Medulla oblongata (tissue), 1 donor: ENCODE measurements around the gene INTS6.
"Not testable (repeated sequence)": the region's sequence is repeated elsewhere in the genome, so short reads cannot be mapped to it uniquely, and the experiment has no call there.

ENCODE experiments used
- DNase-seq: peaks from one replicate; pipeline ENCODE4 v3.0.0-alpha.2; 2015; ENCODE audit errors: extremely low spot score

Gene INTS6

DNA sequence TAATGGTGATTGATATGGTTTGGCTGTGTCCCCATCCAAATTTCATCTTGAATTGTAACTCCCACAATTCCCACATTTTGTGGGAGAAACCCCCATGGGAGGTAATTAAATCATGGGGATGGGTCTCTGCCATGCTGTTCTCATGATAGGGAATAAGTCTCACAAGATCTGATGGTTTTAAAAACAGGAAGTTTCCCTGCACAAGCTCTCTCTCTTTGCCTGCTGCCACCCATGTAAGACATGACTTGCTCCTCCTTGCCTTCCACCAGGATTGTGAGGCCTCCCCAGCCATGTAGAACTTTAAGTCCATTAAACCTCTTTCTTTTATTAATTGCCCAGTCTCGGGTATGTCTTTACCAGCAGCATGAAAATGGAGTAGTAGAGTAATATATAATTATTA is 37.5 kb downstream of the INTS6 start:
- not testable (repeated sequence) for DNase-seq

DNA sequence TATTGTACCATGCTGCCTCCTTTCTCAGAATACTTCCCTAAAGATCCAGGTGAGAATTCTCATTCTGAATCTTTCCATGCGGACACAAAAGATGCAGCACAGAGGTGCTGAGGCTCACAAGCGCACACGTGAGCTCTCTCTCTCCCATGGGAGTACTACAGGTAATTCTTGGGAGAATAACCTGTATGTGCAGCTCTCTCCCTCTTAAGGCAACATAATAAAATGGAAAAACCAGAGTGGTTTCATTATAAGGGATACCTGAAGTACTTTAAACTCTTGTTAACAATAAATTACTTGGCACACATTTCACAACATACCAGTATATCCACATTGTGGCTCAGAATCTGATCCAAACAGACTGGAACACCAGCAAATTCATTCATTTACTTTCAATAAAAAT is 40.4 kb downstream of the INTS6 start:
- DNase-seq = no peak

DNA sequence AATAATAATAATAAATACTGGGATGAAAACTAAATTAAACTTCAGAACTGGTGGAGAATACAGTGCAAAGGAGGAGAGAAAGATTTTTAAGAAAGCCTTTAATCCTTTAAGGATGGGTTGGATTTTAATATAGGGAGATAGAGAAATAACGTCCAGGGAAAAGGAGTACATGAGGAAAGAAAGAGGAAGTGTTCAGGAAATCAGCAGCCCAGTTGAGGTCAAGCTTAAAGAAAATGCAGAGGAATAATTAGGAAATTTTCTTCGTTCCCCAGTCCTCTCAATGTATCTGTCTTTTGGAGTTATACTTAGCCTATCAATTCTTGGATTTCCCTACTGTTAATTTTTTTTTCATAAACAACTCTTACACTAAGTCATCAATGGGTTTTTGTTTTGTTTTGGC is 47.7 kb downstream of the INTS6 start:
- no peak for DNase-seq

DNA sequence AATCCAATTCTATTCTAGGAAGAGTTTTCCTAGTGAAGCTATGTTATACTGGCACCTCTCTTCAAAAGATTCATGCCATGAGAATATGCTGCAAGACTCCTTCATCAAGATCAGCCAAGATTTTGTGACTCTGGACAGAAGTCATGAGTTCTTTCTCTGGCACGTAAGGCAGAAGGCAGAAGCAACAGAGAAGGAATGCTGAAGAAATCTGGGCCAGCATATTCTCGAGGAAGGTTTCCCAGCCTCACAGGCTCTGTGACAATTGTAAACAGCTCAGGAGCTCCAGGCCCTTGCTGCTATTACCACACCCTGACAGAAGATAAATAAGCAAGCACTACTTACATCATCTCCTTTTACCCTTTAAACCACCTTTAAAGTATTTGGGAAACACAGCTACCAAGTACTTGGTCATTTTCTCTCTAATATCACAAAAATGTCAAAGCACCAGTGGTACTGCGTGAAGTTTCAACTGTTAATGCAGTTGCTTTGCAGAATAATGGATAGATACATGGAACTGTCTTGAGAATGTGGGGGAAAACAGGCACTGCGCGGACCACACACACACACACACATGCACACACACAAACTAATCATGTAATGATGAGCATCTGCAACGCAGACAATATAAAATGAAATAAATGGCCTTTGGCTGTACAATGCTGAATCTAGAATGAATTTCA is 55.4 kb downstream of the INTS6 start:
- DNase-seq = peak; percentile 64

DNA sequence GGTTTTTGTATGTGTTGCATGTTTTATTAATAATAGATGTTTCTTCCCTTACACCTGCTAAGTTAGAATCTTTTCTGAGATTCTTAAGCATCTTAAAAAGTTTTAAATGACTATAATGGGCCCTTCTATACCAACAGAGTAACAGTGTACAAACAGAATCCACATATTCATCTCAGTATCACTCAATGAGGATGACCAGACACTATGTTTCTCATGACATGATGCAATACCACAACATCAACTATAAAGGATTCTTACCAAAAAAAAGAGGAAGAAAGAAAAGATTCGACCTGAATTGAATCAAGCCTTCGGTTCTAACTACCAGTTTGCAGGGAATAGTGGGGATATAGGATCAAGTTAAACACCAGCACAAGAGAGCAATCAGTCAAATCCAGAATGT is 56.5 kb downstream of the INTS6 start:
- peak; percentile 28 for DNase-seq

DNA sequence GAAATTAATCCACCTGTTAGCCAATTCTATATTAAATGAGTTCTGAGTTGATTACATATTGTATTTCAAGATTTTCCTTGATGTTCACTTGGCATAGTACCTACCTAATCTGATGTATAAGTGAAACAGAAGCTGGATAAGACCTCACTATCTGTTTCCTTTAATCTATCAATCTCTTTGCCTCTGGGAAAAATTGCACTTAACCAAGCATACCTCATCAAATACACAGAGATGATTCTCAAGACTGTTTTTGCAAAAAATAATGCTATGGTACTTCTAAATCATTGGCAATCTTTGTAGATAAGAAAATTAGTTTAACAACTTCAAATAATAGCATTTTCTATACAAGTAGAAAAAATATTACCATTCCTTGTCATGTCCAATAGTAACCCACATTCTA is 58.1 kb downstream of the INTS6 start:
- no peak for DNase-seq

DNA sequence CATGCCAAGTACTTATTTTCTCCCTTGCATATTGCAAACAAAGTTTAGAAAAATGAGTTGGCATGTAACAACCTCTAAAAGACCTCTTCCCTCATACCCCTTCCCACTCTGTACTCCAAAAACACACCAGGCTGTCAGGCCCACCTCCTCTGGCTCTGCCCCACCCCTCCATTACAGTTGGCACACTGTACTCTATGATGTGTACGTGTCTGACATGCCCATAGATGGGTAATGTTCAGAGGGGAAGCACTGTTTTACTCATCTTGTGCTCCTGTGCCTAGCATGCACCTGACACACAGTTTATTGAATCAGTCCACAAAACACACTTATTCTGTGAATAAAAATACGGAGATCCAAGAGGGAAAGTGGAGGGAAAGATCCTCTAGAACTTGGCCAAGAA is 67.7 kb downstream of the INTS6 start:
- no peak for DNase-seq

DNA sequence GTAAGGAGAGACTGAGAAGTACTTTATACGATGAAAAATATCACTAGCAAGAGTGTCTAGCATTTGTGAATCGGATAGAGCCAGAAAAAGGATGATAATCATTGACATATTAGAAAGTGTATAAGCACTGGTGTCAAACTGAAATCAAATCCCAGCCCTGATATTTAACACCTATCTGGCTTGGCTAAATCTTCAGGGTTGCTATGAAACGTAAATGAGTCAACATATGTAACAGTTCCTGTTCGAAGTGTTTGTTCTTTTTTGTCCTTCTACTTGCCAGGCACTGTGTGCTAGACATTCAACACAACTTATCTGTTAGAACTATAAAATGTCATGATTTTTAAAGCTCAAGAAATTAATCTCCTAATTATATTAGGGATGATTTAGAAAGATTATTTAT is 72.6 kb downstream of the INTS6 start:
- DNase-seq = no peak

DNA sequence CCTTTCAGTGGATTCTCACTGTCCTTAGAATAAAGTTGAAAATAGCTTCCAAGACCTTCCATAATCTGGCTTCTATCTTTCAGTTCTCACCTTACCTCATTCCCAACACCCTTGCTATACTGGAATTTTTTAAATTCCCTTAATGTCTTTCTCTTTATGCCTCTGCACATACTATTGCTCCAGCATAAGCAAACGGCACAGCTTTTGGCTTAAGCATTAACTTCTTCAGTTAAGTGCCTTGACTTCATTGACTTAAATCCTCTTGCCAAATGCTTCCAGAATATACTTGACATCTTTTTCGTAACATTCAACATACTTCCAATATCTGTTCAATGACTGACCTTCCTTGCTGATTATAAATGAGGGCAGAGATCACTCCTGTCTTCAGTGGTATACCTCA is 79.4 kb downstream of the INTS6 start:
- DNase-seq = no peak

DNA sequence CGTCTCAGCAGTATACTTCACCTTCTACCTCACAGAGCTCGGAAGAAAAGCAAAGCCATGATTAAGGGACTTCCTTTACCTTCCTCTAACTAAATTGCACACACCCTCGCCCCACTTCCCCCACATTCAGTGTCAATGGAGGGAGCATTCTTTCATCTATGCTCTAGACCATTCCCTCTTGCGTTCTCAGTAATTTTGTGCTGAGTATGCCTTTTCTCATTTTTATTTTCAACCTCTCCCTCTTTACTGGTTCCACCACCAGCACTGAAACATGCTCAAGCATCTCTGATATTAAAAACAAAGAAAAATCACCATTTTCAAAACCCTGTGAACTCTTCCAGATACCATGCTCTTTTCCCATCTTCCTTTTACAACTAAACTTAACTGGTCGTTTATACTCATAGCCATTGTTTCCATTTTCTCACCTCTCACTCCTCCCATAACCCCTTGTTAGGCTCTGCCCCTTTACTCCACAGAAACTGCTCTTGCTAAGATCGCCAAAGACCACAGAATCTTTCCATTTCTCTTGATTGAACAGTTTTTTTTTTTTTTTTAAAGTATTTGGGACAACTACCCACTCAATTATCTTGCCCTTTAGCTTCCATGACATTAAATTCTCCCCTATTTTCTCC is 81.0 kb downstream of the INTS6 start:
- no peak for DNase-seq

DNA sequence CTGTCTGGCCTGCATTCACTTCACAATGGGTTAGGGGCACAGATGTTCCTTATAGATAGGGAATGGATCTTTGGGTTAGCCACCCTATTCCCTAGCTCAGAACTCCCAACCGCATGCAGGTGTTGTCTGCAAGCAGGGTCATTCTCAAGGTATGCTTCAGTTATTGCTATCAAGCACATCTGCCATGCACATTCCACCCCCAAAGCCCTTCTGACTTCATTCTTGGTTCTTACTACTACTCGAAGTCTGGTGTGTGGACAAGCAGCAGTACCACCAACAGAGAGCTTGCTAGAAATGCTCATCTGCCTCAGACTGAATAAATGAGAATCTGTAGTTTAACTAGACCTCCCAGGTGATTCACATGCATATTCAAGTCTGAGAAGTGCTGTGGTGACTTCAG is 82.0 kb downstream of the INTS6 start:
- DNase-seq = no peak

DNA sequence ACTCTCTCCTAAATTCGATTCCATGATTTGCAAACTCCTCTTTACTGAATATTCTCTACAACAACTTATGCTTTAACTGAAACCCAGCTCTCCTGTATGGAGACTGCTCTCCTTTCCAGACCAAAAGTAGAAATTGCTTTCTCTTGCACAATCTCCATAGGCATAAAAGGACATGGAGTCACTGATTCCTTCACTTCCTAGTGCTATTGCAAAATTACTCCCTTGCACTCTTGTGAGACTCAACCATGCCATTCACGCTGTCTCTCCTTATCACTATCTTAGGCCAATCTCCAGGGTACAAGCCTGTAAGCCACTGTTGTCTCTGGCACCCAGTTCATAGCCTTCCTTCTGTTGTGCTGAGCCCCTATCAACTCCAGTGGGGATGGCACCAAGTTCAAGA is 82.7 kb downstream of the INTS6 start:
- no peak for DNase-seq

DNA sequence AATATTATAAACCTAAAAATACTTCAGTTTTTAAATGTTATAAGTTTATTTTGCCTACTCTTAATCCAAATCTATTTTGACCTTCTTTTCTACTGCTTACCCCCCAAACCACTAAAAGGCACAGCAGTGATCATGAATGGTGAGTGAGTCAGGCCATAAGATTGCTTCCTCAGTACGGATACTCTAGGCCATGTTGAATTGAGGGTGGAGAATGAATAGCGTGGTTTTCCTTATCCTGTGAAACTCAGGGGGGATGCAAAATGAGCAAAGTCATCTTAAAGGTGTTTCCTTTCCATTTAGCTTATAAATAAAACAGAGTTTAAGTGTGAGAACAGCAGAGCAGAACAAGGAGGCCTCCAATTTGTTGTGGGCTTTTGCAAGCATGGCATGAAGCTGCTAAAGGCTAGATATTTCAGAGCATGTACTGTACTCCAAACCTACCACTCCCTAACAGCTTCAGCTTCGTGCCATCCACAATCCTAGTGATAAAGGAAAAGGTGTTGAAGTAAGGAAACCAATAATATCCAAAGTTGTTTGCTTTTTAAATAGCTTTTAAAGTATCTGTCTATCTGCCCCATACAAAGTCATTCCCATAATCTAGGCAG is 88.3 kb downstream of the INTS6 start:
- no peak for DNase-seq

DNA sequence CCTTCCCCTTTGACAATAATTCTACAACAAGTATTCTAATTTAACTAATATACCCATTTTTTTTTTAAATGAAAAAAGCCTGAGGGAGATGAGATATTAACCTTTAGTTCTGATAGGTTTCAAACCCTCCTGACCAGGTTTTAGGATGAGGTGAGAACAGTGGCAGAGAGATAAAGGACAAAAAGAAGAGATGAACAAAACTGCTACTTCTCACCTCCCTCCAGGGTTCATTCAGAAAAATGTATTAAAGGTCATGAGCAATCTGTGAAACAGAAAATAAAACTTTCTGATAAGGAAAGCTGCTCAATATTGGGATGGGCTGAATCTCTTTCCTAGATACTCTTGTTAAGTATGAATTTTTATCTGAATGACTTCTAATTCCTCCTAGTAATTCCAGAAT is 89.2 kb downstream of the INTS6 start:
- DNase-seq = no peak

DNA sequence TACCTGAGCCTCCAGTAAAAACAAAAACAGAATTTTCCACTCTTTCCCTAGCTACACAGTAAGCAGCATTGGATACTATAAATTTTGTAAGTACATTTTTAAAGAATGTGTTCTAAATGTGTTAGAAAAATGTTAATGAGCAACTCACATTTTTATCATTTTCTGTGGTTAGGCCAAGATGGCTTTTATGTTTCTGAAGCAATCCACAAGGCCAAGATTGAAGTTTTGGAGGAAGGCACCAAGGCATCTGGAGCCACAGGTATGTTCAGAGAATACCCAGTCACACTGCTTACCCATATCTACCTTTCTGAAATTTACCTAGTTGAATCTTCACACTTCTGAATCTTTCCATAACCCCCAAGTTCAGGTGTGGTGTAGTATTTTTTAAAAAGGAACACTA is 91.7 kb downstream of the INTS6 start:
- no peak for DNase-seq

DNA sequence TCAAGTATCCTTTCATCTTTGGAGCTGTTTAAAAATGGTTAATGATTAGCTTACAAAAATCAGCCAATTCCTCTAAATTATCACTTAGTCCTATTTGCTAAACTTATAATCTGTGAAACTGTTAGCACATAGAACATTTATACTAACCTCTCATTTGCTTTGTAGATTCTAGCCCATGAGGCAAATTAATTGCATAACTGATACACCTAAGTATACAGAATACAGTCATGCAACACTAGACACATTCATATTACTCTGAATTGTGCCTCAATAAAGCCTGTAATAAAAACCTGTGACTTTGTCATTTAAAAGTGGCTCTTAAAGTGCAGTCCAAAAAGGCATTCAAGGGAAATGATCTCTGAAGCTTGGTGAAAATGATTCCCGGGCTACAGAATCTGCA is 92.3 kb downstream of the INTS6 start:
- DNase-seq = no peak

DNA sequence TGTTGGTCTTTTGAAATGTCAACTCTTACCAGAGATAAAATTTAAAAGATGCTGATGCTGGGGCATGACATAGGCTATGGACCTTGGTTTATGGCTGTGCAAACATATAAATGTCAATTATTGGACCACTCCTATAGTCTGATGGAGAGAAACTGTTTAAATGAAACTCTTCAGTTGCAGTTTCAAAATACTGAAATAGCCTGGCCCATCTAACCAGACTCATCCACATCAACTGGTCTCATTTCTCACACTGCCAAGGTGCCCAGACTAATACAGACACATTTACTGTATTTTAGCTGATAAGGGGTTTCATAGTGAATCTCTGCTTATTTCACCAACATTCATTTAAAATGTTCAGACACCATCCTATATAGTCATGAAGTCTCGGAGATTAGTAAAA is 93.5 kb downstream of the INTS6 start:
- DNase-seq = no peak

DNA sequence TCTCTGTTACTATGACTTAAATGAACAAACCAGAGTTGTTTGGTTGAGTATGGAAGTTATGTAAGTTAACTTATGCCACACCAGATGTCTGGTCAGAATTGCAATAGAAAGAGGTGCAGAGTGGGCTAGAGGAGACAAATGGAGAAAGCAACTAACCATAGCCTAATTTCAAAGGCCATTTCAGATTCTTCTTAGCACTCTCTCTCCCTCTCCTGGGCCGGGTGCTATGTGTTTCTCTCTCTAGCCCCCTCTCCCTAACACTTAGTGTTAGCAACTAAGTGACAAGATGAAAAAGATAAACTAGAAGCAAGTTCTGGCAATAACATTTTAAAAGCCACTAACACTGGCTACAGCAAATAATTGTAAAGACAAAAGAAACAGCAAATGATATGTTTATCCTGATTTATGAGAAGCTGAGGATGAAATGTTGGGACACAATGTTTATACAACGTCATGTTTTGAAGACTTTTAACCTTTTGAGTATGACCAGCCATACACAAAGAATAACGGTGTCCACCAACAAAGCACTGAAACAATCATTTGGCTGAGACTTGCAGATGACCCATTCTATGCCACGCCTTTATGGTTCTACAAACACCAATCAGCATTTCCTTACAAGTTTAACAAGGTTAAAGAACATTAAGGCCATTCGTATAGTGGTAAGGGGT is 94.8 kb downstream of the INTS6 start:
- DNase-seq = no peak

DNA sequence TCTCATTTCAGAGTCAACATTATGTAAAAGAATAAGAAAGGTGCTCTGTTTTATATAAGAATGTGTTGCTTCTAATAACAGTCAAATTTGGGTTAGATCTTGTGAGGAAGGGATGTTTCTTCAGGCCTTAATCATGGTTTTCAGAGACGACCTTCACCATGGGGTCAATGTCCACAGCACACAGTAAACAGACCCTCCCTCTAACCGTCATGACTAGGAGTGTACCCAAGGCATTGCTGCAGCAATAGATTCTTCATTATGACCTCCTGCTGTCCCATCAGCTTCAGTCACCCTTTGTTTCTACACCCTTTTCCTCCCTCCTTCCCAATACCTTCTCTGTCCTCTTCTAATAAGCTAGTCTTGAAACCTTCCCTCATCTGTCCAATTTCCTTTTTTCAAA is 97.6 kb downstream of the INTS6 start:
- DNase-seq = no peak

DNA sequence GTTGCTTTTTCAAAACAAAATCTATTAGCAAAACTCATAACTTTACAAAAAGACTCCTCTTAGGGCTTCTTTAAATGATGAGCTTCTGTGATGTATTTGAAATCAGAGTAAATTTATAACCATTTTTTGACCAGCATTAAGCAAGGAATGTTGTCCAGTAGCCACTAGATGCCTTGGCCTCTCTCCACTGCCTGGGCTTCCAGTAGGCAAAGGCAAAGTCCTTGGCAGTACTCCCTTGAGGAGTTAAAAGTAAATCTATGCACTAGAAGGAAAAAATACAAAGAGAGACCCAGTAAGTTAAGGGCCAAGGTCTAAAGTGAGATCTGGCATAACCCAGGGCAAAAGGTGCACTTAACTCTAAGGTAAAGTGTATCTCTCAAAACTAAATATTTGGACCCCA is 103.8 kb downstream of the INTS6 start:
- DNase-seq = no peak

DNA sequence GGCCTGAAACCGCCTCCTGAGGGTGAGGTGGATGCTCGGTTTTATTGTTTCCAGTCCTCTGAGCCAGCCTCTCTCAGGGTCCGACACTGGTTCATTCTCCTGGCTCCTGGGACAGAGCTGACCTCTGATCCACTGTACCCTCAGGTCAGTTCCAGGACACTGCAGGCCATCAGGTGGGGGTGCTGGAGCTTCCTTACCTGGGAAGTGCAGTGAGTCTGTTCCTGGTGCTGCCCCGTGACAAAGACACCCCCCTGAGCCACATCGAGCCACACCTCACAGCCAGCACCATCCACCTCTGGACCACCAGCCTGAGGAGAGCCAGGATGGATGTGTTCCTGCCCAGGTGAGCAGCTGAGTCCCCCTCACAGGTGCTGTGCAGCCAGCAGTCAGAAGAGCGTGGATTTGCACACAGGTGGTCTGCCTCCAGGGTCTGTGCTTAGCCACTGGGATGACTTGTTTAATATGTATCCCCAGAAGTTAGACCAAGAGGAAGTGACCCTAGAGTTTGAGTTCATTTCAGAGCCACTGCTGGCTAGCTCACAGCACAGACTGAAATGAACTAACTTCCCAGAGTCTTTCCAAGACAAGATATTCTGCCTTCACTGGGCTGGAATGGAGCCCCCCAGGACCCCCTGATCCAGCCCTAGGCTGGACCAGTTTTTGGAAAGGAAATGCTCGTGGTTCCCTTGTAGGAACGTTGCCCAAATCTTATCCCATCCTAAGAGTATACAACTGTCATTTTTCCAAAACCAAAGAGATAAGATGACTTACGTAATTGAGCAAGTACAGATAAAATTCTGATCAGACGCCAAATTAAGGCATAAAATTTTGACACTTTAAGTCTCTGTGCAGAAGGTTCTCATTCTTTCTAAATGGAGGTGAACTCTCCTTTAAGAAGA is 104.5 kb downstream of the INTS6 start:
- DNase-seq = no peak

DNA sequence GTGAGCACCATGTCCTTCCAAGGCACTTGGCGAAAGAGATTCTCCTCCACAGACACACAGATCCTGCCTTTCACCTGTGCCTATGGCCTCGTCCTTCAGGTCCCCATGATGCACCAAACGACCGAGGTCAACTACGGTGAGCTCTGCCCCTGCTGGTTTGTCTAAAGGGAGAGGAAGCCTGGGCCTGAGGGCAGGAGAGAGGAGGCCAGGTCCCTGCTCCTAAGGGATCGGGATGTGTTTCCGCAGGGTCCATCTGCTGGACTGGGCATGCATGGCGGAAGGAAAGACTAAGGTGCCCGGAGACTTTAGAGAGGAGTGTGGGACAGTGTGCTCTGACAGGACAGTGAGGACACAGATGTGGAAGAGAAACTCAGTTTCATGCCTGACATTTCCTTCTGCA is 105.7 kb downstream of the INTS6 start:
- DNase-seq = no peak
